GM19099 (cell line): ENCODE data around the gene DNAJA2.

Source experiments
- POLR2A ChIP-seq: IDR thresholded peaks from 3 replicates; pipeline ENCODE4 v1.6.1; 2011; ENCODE audit warnings: low read depth; ENCODE audit not compliant: insufficient read length; ENCODE audit errors: extremely low read depth

The DNAJA2 gene

DNA sequence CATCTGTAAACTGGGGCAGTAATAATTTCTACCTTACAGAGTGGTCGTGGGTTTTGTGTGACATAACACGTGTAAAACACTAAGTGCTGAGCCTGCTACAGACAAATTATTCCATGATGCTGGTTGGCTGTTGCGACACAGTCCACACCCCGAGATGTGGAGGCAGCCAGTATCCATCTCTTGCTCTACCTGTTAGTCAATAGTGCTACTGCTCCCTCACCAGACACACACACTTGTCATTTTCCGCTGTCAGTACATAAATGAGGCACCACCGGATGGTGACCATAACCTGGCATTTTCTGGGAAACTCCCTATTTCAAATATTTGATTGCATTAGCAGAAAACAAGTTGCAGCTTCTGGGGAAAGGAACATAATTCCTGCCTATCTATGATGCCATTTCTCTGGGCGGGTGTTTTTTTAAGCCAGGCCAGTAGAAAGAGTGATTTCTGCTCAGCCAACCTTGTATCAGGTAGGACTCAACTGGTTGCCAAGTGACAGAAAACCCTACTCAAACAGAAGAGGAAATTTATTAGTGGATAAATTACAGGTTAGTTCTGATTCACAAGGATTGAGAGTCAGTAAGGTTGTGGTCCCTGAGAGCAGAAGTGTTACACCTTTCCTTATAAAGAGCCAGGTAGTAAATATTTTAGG lies 24.1 kb downstream of the DNAJA2 start:
- no peak for TF ChIP-seq POLR2A

- no peak for TF ChIP-seq POLR2A
Measured at GRCh38 chr16:46948548-46949166, 24.8 kb downstream of the DNAJA2 start.

DNA sequence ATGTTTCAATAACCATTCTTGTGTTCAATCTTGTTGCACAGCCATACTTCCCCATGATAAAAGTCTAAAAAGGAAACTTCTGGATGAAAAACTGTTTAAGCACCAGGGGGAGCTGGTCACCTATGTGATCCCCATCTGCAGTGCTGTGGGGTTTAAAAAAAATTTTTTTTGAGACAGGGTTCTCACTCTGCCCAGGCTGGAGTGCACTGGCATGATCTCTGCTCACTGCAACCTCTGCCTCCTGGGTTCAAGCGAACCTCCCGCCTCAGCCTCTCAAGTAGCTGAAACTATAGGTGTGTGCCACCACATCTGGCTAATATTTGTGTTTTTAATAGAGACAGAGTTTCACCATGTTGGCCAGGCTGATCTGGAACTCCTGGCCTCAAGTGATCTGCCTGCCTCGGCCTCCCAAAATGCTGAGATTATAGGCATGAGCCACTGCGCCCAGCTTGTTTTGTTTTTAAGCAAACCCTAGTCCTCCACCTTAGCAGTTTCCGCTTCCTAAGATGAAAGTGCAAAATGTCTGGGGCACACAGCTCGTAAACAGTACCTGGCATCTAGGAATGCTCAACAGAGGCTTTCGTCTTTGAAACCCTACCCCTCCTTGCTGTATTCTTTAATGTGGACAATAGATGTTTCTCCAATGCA lies 25.4 kb downstream of the DNAJA2 start:
- no peak for TF ChIP-seq POLR2A

- no peak for TF ChIP-seq POLR2A
Measured at GRCh38 chr16:46937536-46937935, 35.9 kb downstream of the DNAJA2 start.

GRCh38 chr16:46932802-46933201 lies 40.7 kb downstream of the DNAJA2 start:
- TF ChIP-seq POLR2A = no peak

DNA sequence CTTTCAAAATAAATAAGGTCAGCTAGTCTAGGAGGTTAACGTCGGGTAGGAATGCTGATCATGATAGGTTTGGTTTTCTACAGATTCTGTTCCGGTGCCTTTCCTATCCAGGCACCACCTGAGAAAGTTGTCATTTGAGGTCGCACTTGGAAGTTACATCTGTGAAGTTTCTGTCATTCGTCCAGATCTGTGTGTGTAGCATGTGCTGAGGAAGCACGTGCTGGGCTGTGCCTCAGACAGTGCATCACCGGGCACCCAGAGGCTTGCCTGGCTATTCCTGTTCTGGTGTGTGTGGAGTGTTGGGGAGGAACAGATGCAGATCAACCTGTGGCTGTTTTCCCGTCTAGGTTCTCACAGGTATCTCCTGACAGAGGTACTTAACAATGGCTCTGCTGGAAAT lies 42.6 kb downstream of the DNAJA2 start:
- no peak for TF ChIP-seq POLR2A

DNA sequence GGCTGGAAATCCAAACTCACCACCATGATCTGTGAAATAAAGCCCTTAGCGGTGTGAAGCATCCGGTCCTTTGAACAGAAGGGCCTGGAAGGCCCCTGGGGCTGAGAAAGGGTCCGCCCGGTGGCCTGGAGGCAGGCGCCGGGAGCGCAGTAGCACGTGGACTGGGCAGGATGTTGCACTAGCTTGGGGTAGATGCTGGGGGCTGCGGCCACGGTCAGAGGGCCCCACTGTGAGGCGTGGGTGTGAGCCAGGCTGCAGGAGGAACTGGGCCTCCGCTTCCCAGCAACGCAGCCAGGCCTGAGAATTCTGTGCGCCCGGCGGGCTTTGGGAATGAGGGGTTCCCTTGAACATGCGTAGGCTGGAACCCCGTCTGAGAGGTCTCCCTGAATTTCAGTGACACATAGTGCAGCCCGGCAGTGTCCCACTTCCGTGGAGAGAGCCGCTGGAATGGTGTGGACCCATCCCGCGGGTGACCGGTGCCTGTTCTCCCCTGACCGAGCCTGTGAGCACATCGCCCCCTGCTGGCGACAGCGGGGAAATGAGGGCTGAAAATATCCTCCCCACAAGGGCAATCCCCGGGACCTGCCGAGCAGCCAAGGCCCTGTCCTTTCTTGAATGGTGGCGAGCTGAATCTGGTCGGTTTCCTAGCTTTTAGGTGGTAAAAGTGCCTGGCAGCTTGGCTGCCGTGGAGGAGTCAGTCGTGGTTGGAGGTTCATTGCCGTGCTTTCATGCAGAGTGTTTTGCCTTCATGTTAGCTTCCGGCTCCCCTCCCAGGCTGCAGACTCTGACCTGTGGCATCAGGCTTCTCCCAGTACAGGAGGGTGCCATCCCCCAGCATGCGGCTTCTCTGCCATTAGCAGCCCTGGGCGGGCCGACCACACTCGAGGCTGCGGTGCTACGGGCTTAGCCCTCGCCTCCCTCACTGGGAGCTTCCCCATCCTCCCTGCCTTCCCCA lies 43.8 kb downstream of the DNAJA2 start:
- no peak for TF ChIP-seq POLR2A

- no peak for TF ChIP-seq POLR2A
Measured at GRCh38 chr16:46928811-46929210, 44.7 kb downstream of the DNAJA2 start.

- TF ChIP-seq POLR2A = no peak
Measured at GRCh38 chr16:46927273-46927672, 46.2 kb downstream of the DNAJA2 start.

GRCh38 chr16:46926470-46927225 lies 46.8 kb downstream of the DNAJA2 start:
- no peak for TF ChIP-seq POLR2A

- no peak for TF ChIP-seq POLR2A
Measured at GRCh38 chr16:46924402-46924801, 49.1 kb downstream of the DNAJA2 start.

DNA sequence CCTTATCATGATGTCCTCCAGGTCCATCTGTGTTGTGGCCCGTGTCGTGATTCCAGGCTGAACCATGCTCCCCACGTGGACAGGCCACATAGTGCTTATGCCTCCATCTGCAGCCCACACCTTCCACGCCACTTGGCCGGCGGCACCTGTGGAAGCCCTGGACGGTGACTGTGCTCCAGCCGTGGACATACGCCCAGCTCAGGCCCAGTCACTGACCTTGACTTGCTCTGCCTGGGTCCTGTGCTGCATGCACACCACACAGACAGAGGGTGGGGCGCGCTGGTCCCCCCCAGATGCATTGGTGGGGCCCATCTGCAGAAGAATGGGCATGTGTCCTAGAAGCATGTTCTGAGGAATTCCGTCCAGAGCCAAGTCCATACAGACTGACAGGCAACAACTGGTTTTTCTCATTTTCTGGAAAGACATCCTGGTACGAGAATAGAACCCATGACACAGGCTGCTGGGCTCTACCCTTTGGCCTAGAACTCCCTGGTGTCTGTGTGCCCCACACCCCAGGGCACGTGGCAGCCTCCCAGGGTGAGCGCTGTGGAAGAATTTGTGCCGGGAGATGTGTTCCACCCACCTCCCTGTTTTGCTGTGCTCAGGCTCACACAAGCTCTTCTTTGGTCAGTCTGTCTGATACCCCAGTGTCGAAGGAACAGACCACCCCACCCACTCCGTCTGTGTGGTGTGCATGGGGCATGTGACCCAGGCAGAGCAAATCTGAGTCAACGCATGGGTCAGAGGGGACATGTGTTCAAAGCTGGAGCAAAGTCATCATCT lies 49.8 kb downstream of the DNAJA2 start:
- TF ChIP-seq POLR2A = no peak

DNA sequence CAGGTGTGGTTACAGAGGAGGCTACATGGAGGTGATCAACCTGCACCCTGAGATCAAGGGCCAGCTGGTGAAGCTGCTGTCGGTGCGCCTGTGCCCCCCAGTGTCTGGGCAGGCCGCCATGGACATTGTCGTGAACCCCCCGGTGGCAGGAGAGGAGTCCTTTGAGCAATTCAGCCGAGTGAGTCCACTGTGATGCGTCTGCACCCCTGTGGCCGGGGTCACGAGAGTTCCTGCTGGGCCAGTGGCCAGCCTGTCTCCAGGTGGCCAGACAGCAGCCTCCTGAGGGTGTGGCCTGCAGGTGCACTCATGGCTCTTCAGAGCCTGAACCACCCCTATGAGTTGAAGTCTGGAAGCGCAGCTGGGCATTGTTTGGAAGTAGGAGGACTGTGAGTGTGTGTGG lies 51.2 kb downstream of the DNAJA2 start:
- no peak for TF ChIP-seq POLR2A

GRCh38 chr16:46920402-46921068 lies 52.9 kb downstream of the DNAJA2 start:
- TF ChIP-seq POLR2A = no peak
